ENCODE measurements around the gene OR2T8. TPM values are rescaled to one million over a fixed set of nuclear protein-coding genes. Genes with fewer than 3 reads are reported as not detected.

Gene OR2T8
- total RNA-seq, 1 experiment from 2014 or later: not detected

DNA sequence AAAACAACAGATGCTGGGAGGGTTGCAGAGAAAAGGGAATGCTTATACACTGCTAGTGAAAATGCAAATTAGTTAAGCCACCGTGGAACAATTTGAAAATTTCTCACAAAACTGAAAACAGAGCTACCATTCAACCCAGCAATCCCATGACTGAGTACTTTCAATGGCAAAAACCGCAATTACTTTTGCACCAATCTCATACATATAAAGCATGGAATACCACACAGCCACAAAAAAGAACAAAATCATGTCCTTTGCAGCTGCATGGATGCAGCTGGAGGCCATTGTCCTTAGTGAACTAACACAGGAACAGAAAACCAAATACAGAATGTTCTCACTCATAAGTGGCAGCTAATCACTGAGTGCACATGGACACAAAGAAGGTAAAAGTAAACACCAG lies 6.3 kb upstream of the OR2T8 start (continued):
- TF ChIP-seq, protein P1, sequence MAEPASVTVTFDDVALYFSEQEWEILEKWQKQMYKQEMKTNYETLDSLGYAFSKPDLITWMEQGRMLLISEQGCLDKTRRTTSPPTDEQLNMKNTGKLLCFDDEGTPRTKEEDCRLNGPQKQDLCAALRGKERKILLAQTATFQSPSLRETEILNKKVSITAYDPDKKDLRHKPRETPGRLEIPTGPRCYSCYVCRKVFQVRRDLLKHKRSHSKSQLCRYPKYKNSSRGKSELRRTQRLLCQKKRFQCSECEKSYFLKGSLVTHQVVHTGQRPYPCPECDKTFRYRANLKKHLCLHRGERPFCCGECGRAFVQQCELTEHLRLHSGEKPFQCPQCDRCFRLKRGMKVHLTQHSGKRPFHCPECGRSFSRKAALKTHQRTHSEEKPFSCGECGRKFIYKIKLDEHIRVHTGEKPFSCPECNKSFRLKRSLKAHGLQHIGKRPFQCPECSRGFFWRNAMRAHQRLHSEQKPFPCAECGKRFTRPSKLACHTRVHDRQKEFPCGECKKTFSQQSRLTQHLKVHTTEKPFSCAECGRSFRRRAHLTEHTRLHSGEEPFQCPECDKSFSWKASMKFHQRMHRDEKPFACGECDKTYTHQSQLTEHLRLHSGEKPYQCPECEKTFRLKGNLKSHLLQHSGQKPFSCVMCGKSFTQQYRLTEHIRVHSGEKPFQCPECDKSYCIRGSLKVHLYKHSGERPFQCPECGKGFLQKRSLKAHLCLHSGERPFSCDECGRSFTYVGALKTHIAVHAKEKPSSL (CRISPR knock-in tag; conservative IDR thresholded peaks at IDR 0.05): no peak
- TF ChIP-seq, protein P2, sequence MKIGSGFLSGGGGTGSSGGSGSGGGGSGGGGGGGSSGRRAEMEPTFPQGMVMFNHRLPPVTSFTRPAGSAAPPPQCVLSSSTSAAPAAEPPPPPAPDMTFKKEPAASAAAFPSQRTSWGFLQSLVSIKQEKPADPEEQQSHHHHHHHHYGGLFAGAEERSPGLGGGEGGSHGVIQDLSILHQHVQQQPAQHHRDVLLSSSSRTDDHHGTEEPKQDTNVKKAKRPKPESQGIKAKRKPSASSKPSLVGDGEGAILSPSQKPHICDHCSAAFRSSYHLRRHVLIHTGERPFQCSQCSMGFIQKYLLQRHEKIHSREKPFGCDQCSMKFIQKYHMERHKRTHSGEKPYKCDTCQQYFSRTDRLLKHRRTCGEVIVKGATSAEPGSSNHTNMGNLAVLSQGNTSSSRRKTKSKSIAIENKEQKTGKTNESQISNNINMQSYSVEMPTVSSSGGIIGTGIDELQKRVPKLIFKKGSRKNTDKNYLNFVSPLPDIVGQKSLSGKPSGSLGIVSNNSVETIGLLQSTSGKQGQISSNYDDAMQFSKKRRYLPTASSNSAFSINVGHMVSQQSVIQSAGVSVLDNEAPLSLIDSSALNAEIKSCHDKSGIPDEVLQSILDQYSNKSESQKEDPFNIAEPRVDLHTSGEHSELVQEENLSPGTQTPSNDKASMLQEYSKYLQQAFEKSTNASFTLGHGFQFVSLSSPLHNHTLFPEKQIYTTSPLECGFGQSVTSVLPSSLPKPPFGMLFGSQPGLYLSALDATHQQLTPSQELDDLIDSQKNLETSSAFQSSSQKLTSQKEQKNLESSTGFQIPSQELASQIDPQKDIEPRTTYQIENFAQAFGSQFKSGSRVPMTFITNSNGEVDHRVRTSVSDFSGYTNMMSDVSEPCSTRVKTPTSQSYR (CRISPR knock-in tag; IDR thresholded peaks at IDR 0.05): no peak
- TF ChIP-seq TEAD4 (CRISPR knock-in tag; IDR thresholded peaks at IDR 0.05) (no peak), NFYB (CRISPR knock-in tag; conservative IDR thresholded peaks at IDR 0.05; ENCODE audit: low read depth) (no peak)
- TF ChIP-seq, protein P3, sequence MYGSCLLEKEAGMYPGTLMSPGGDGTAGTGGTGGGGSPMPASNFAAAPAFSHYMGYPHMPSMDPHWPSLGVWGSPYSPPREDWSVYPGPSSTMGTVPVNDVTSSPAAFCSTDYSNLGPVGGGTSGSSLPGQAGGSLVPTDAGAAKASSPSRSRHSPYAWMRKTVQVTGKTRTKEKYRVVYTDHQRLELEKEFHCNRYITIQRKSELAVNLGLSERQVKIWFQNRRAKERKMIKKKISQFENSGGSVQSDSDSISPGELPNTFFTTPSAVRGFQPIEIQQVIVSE (CRISPR knock-in tag; IDR thresholded peaks at IDR 0.05; ENCODE audit: borderline replicate concordance): no peak

DNA sequence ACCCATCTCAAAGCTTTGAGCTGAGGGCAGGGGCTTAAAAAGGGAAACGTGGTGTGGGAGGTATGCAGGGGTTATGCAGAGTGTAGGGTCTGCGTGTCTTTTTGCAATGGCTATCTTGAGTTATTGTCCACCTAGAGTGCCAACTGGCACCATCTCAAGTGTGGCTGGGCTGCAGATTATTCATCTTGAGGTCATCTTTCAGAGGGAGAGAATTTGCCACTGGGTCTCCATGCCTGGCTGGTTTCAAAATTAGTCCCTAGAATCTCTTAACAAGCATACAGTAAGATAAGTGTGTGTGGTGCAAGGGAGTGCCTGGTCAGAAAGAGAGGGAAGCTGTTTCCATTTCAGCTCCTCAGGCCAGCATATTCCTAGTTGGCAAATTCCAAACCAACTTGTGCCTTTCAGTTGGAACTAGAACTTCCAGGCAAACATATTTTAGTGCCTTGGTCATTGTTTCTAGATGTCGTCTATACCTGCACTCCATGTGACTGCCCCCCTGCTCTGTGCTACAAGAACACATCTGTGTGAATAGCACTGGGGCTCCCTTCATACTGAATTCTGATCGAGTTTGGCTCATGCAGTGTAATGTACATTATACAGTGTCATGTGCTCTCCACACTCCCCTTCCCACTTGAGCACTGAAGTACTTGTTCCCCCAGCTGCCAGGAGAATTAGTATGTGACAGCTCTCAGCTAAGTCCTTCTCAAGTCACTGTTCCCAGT lies 5.0 kb upstream of the OR2T8 start:
- no peaks in the 10 kb centered on the region for H3K27me3 Mint-ChIP-seq (ENCODE audit: low read depth)
- no peak overlapping the region for H3K27ac Mint-ChIP-seq
- H3K4me1 Mint-ChIP-seq: no peaks in the 10 kb centered on the region
- TF ChIP-seq, protein P4, sequence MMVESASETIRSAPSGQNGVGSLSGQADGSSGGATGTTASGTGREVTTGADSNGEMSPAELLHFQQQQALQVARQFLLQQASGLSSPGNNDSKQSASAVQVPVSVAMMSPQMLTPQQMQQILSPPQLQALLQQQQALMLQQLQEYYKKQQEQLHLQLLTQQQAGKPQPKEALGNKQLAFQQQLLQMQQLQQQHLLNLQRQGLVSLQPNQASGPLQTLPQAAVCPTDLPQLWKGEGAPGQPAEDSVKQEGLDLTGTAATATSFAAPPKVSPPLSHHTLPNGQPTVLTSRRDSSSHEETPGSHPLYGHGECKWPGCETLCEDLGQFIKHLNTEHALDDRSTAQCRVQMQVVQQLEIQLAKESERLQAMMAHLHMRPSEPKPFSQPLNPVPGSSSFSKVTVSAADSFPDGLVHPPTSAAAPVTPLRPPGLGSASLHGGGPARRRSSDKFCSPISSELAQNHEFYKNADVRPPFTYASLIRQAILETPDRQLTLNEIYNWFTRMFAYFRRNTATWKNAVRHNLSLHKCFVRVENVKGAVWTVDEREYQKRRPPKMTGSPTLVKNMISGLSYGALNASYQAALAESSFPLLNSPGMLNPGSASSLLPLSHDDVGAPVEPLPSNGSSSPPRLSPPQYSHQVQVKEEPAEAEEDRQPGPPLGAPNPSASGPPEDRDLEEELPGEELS (CRISPR knock-in tag; IDR thresholded peaks at IDR 0.05): no peak
- no peak for TF ChIP-seq ZNF416 (CRISPR knock-in tag; IDR thresholded peaks at IDR 0.05)
- TF ChIP-seq, protein P1 (CRISPR knock-in tag; conservative IDR thresholded peaks at IDR 0.05): no peak
- TF ChIP-seq, protein P5, sequence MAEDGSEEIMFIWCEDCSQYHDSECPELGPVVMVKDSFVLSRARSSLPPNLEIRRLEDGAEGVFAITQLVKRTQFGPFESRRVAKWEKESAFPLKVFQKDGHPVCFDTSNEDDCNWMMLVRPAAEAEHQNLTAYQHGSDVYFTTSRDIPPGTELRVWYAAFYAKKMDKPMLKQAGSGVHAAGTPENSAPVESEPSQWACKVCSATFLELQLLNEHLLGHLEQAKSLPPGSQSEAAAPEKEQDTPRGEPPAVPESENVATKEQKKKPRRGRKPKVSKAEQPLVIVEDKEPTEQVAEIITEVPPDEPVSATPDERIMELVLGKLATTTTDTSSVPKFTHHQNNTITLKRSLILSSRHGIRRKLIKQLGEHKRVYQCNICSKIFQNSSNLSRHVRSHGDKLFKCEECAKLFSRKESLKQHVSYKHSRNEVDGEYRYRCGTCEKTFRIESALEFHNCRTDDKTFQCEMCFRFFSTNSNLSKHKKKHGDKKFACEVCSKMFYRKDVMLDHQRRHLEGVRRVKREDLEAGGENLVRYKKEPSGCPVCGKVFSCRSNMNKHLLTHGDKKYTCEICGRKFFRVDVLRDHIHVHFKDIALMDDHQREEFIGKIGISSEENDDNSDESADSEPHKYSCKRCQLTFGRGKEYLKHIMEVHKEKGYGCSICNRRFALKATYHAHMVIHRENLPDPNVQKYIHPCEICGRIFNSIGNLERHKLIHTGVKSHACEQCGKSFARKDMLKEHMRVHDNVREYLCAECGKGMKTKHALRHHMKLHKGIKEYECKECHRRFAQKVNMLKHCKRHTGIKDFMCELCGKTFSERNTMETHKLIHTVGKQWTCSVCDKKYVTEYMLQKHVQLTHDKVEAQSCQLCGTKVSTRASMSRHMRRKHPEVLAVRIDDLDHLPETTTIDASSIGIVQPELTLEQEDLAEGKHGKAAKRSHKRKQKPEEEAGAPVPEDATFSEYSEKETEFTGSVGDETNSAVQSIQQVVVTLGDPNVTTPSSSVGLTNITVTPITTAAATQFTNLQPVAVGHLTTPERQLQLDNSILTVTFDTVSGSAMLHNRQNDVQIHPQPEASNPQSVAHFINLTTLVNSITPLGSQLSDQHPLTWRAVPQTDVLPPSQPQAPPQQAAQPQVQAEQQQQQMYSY (CRISPR knock-in tag; IDR thresholded peaks at IDR 0.05): no peak
- ATAC-seq: no peak
- H3K36me3 Mint-ChIP-seq: peaks cover 28% of the 10 kb centered on the region
- no peak for DNase-seq (ENCODE audit: low spot score)
- POLR2A ChIA-PET: no interaction called here
- H3K4me3 Mint-ChIP-seq: no peak overlapping the region
- H3K9me3 Mint-ChIP-seq: peaks cover 59% of the 10 kb centered on the region
- CTCF ChIA-PET: no interaction called here

Data from WTC11 (cell line).